A549 treated with Hydrocortisone at 1 μM for 4 hours (cell line): ENCODE data around the gene GJA3. TPM values are rescaled to one million over a fixed set of nuclear protein-coding genes. Genes with fewer than 3 reads are reported as not detected.

Experiments
- total RNA-seq: library from RNA; stranded (reverse); fragments of 200-300 nt; extraction: Qiagen RNA extraction; gene quantifications from 5 replicates; pipeline ENCODE4 v1.2.3, GENCODE V29; 2022

GJA3 gene
- 1.1 to 1.2 TPM (median 1.2 TPM) in 5 replicates for total RNA-seq

GRCh38 chr13:20160306-20161274, at the start of gene GJA3:
Gene GJA3 (minus strand): TSS chr13:20161052. CDS start chr13:20143288, 17,764 bp downstream.

GRCh38 chr13:20192836-20193161, 31.9 kb upstream of the GJA3 start, which contains the start of gene GJB2:
Gene GJB2 (minus strand): TSS chr13:20192938. CDS start chr13:20189581, 3,357 bp downstream.

Other genes with a start within 250 kb of the GJA3 start
- 13.4 to 20.0 TPM (median 16.1 TPM) in 5 replicates for gene ZMYM2, start 202.3 kb downstream of the GJA3 start, total RNA-seq
- gene GJB2, start 31.9 kb upstream of the GJA3 start, total RNA-seq, result 0.44 to 1.0 TPM (median 0.75 TPM) in 5 replicates
- gene GJB6, start 71.3 kb upstream of the GJA3 start, total RNA-seq, result 0.06 TPM in 1 of 5 replicates, not detected in the others